Measurements from ENCODE around the gene EMC6.

The EMC6 gene

GRCh38 chr17:3663102-3664011 lies 5.3 kb upstream of the EMC6 start:
- H4K20me1 ChIP-seq (ENCODE audit: control insufficient read depth, insufficient read depth, low read depth, low read length), result no peaks in the 10 kb centered on the region
- no peak overlapping the region for H3K4me2 ChIP-seq (ENCODE audit: low read length)
- no peak overlapping the region for H3K27ac ChIP-seq (ENCODE audit: low read depth, low read length)
- TF ChIP-seq, protein P1, sequence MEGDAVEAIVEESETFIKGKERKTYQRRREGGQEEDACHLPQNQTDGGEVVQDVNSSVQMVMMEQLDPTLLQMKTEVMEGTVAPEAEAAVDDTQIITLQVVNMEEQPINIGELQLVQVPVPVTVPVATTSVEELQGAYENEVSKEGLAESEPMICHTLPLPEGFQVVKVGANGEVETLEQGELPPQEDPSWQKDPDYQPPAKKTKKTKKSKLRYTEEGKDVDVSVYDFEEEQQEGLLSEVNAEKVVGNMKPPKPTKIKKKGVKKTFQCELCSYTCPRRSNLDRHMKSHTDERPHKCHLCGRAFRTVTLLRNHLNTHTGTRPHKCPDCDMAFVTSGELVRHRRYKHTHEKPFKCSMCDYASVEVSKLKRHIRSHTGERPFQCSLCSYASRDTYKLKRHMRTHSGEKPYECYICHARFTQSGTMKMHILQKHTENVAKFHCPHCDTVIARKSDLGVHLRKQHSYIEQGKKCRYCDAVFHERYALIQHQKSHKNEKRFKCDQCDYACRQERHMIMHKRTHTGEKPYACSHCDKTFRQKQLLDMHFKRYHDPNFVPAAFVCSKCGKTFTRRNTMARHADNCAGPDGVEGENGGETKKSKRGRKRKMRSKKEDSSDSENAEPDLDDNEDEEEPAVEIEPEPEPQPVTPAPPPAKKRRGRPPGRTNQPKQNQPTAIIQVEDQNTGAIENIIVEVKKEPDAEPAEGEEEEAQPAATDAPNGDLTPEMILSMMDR (IDR thresholded peaks at IDR 0.05; ENCODE audit: low read depth, low read length, poor library complexity, severe bottlenecking), result no peak
- no peak for TF ChIP-seq EZH2phosphoT487 (IDR thresholded peaks at IDR 0.05; ENCODE audit: borderline replicate concordance, low read length)
- no peaks in the 10 kb centered on the region for H3K9me2 ChIP-seq (replicated peaks; ENCODE audit: control insufficient read depth, low read length)
- peaks cover 6% of the 10 kb centered on the region for H3K4me1 ChIP-seq (ENCODE audit: control insufficient read depth, low read length)
- no peak overlapping the region for H3K4me3 ChIP-seq (ENCODE audit: low read length)
- H3K9me3 ChIP-seq (ENCODE audit: control insufficient read depth, insufficient read depth, low read length), result no peaks in the 10 kb centered on the region
- H3F3A ChIP-seq (ENCODE audit: control insufficient read depth, insufficient read depth), result no peaks in the 10 kb centered on the region
- no peaks in the 10 kb centered on the region for H3K27me3 ChIP-seq (ENCODE audit: control insufficient read depth, low read length)
- peaks cover 7% of the 10 kb centered on the region; the same call in 1 of the 2 replicates for H3K79me2 ChIP-seq (ENCODE audit: control insufficient read depth, low read length)
- H3K36me3 ChIP-seq (ENCODE audit: control insufficient read depth, low read length), result no peaks in the 10 kb centered on the region

DNA sequence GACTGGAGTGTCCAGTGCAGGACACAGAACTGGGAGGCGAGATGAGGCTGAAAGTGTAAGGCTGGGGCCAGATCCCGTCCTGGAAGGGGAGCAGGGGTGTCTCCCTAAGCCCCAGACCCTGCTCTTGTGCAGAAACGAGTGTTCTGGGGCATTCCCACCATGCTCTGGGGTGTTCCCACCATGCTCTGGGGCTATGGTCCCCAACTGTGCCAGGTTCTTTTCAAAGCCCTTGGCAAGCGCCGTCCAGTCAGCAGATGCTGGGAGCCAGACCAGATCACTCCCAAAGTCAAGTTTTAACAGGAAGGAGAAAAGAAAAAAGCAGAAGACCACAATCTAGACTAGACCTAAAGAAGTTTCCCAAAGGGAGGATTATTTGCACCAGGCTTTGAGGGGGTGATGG lies 2.8 kb upstream of the EMC6 start:
- no peaks in the 10 kb centered on the region for H3K9me2 ChIP-seq (replicated peaks; ENCODE audit: control insufficient read depth, low read length)
- no peak overlapping the region for H3K27ac ChIP-seq (ENCODE audit: low read depth, low read length)
- H3K4me1 ChIP-seq (ENCODE audit: control insufficient read depth, low read length), result peaks cover 19% of the 10 kb centered on the region
- peaks cover 4% of the 10 kb centered on the region; the same call in 1 of the 2 replicates for H4K20me1 ChIP-seq (ENCODE audit: control insufficient read depth, insufficient read depth, low read depth, low read length)
- H3K27me3 ChIP-seq (ENCODE audit: control insufficient read depth, low read length), result no peaks in the 10 kb centered on the region
- no peaks in the 10 kb centered on the region for H3F3A ChIP-seq (ENCODE audit: control insufficient read depth, insufficient read depth)
- H3K4me2 ChIP-seq (ENCODE audit: low read length), result no peak overlapping the region
- H3K79me2 ChIP-seq (ENCODE audit: control insufficient read depth, low read length), result peaks cover 29% of the 10 kb centered on the region
- no peak overlapping the region for H3K4me3 ChIP-seq (ENCODE audit: low read length)
- no peak for TF ChIP-seq EZH2phosphoT487 (IDR thresholded peaks at IDR 0.05; ENCODE audit: borderline replicate concordance, low read length)
- TF ChIP-seq, protein P1 (IDR thresholded peaks at IDR 0.05; ENCODE audit: low read depth, low read length, poor library complexity, severe bottlenecking), result no peak
- no peaks in the 10 kb centered on the region for H3K9me3 ChIP-seq (ENCODE audit: control insufficient read depth, insufficient read depth, low read length)
- peaks cover 18% of the 10 kb centered on the region for H3K36me3 ChIP-seq (ENCODE audit: control insufficient read depth, low read length)

GRCh38 chr17:3666516-3666915 lies 2.1 kb upstream of the EMC6 start:
- peaks cover 4% of the 10 kb centered on the region for H3F3A ChIP-seq (ENCODE audit: control insufficient read depth, insufficient read depth)
- H3K27ac ChIP-seq (ENCODE audit: low read depth, low read length), result no peak overlapping the region
- no peaks in the 10 kb centered on the region for H3K9me2 ChIP-seq (replicated peaks; ENCODE audit: control insufficient read depth, low read length)
- H4K20me1 ChIP-seq (ENCODE audit: control insufficient read depth, insufficient read depth, low read depth, low read length), result peaks cover 4% of the 10 kb centered on the region; the same call in 1 of the 2 replicates
- no peak overlapping the region for H3K4me2 ChIP-seq (ENCODE audit: low read length)
- H3K36me3 ChIP-seq (ENCODE audit: control insufficient read depth, low read length), result peaks cover 22% of the 10 kb centered on the region
- H3K79me2 ChIP-seq (ENCODE audit: control insufficient read depth, low read length), result peaks cover 35% of the 10 kb centered on the region
- TF ChIP-seq, protein P1 (IDR thresholded peaks at IDR 0.05; ENCODE audit: low read depth, low read length, poor library complexity, severe bottlenecking), result no peak
- TF ChIP-seq EZH2phosphoT487 (IDR thresholded peaks at IDR 0.05; ENCODE audit: borderline replicate concordance, low read length), result no peak
- H3K27me3 ChIP-seq (ENCODE audit: control insufficient read depth, low read length), result no peaks in the 10 kb centered on the region
- H3K4me3 ChIP-seq (ENCODE audit: low read length), result no peak overlapping the region
- no peaks in the 10 kb centered on the region for H3K9me3 ChIP-seq (ENCODE audit: control insufficient read depth, insufficient read depth, low read length)
- H3K4me1 ChIP-seq (ENCODE audit: control insufficient read depth, low read length), result peaks cover 19% of the 10 kb centered on the region

All from DOHH2 (cell line).